WERI-Rb-1 (cell line): ENCODE data around the gene HASPIN.

Source experiments
- DNase-seq: peaks from one replicate; pipeline ENCODE4 v3.0.0-alpha.2; 2020
- H3K27ac ChIP-seq: fragments of 250-450 bp; sonication (Bioruptor Pico); 2 replicates; pipeline ENCODE4 v1.5.1; 2020; ENCODE audit warnings: mild to moderate bottlenecking, moderate library complexity
- H3K27me3 ChIP-seq: fragments of 250-450 bp; sonication (Bioruptor Pico); 2 replicates; pipeline ENCODE4 v1.5.1; 2021; ENCODE audit warnings: mild to moderate bottlenecking, low read depth, moderate library complexity; ENCODE audit not compliant: insufficient read depth, severe bottlenecking
- H3K36me3 ChIP-seq: fragments of 250-450 bp; sonication (Bioruptor Pico); 2 replicates; pipeline ENCODE4 v1.5.1; 2020; ENCODE audit warnings: mild to moderate bottlenecking, moderate library complexity
- H3K4me3 ChIP-seq: 2 replicates; pipeline ENCODE4 v1.5.1; 2011; ENCODE audit warnings: low read depth, mild to moderate bottlenecking, control low read depth, low read length
- H3K9me3 ChIP-seq: fragments of 250-450 bp; sonication (Bioruptor Pico); 2 replicates; pipeline ENCODE4 v1.5.1; 2021; ENCODE audit warnings: mild to moderate bottlenecking, moderate library complexity; ENCODE audit not compliant: severe bottlenecking
- TF ChIP-seq, protein P1 (sequence below): IDR thresholded peaks from 2 replicates; pipeline ENCODE4 v1.5.1; 2011; ENCODE audit warnings: low read depth, mild to moderate bottlenecking, control low read depth, inconsistent platforms, low read length

HASPIN gene

DNA sequence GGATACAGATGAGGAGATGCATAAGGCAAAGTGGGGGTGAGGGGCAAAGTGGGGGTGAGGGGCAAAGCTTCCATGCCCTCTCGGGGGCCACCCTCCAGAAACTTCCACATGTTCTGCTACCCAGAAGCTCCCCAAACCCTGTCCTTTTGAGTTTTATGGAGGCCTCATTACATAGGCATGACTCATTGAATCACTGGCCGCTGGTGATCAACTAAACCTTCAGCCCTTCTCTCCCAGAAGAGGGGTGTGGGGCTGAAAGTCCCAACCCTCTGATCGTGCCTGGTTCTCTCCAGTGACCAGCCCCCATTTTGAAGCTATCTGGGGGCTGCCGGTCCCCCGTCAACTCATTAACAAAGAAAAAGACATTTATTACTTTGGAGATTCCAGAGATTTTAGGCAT is 49.8 kb downstream of the HASPIN start:
- DNase-seq, result no peak
- TF ChIP-seq, protein P1, sequence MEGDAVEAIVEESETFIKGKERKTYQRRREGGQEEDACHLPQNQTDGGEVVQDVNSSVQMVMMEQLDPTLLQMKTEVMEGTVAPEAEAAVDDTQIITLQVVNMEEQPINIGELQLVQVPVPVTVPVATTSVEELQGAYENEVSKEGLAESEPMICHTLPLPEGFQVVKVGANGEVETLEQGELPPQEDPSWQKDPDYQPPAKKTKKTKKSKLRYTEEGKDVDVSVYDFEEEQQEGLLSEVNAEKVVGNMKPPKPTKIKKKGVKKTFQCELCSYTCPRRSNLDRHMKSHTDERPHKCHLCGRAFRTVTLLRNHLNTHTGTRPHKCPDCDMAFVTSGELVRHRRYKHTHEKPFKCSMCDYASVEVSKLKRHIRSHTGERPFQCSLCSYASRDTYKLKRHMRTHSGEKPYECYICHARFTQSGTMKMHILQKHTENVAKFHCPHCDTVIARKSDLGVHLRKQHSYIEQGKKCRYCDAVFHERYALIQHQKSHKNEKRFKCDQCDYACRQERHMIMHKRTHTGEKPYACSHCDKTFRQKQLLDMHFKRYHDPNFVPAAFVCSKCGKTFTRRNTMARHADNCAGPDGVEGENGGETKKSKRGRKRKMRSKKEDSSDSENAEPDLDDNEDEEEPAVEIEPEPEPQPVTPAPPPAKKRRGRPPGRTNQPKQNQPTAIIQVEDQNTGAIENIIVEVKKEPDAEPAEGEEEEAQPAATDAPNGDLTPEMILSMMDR, result no peak
- H3K36me3 ChIP-seq, result no peaks in the 10 kb centered on the region
- no peaks in the 10 kb centered on the region for H3K9me3 ChIP-seq
- H3K27ac ChIP-seq, result no peak overlapping the region
- no peaks in the 10 kb centered on the region for H3K27me3 ChIP-seq
- H3K4me3 ChIP-seq, result no peak overlapping the region

DNA sequence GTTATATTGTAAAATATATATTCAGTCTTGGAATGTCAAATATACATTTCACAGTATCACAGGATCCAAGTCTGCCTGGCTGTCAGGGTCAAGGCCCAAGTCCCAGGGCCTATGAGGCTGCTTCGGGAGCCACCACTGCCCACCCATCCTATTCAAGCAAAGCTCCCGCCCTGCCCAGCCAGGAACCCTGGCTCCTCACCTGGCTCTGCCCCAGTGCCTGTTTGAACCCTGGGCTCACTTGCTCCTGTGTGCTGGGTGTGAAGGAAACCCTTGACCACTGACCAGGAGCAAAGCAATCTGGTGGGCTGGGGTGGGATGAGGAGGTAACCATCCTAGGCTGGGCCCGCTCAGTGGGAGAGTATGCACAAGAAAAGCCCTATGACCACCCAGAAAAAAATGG is 50.3 kb downstream of the HASPIN start:
- H3K27ac ChIP-seq, result no peak overlapping the region
- no peaks in the 10 kb centered on the region for H3K9me3 ChIP-seq
- DNase-seq, result no peak
- no peaks in the 10 kb centered on the region for H3K36me3 ChIP-seq
- no peak overlapping the region for H3K4me3 ChIP-seq
- no peaks in the 10 kb centered on the region for H3K27me3 ChIP-seq
- TF ChIP-seq, protein P1, result no peak
